IMR-90 (cell line): ENCODE results near the gene ADAMTS3. TPM values are rescaled to one million over a fixed set of nuclear protein-coding genes. Genes with fewer than 3 reads are reported as not detected.

Experiments used
- ATAC-seq: fragments of 200-7000 bp; cut with Tn5 transposase; 2 replicates; pipeline ENCODE4 v1.9.1; 2020; ENCODE audit warnings: low read depth, mild to moderate bottlenecking, moderate library complexity
- BruUV-seq: library from RNA; stranded (reverse); fragments of 400-500 nt; replicated peaks from 2 replicates; lab custom pipeline; 2021; lab: Mats Ljungman, UMichigan
- CTCF ChIA-PET: fragments of 300-600 bp; formaldehyde crosslinking; extraction: SDS; loops from one replicate; lab custom pipeline; 2021; ENCODE audit warnings: antibody characterized with exemption; lab: Yijun Ruan, JAX
- POLR2A ChIA-PET: fragments of 300-600 bp; sonication (Branson Sonifier 250); formaldehyde crosslinking; loops from one replicate; lab custom pipeline; 2022; ENCODE audit warnings: antibody characterized with exemption; ENCODE audit not compliant: unreplicated experiment; lab: Charles Lee
- DNase-seq: peaks from one replicate; pipeline ENCODE4 v3.0.0; 2013
- H2AFZ ChIP-seq: replicated peaks from 2 replicates; pipeline ENCODE3; 2013; ENCODE audit warnings: low read length, mild to moderate bottlenecking; ENCODE audit not compliant: poor library complexity
- H2AK5ac ChIP-seq: 2 replicates; pipeline ENCODE4 v1.6.1; 2013; ENCODE audit warnings: low read depth, low read length, inconsistent platforms
- H2AK9ac ChIP-seq: replicated peaks from 2 replicates; pipeline ENCODE3; 2013; ENCODE audit warnings: mild to moderate bottlenecking, low read depth, low read length, moderate library complexity; ENCODE audit not compliant: poor library complexity
- H2BK120ac ChIP-seq: 2 replicates; pipeline ENCODE4 v1.6.1; 2013; ENCODE audit warnings: low read depth, low read length, inconsistent platforms
- H2BK15ac ChIP-seq: 3 replicates; pipeline ENCODE4 v1.6.1; 2013; ENCODE audit warnings: low read depth, low read length, inconsistent platforms
- H2BK20ac ChIP-seq: 2 replicates; pipeline ENCODE4 v1.6.1; 2013; ENCODE audit warnings: low read depth, mild to moderate bottlenecking, inconsistent platforms, low read length, moderate library complexity
- H2BK5ac ChIP-seq: 2 replicates; pipeline ENCODE4 v1.6.1; 2013; ENCODE audit warnings: mild to moderate bottlenecking, low read depth, low read length, inconsistent platforms; ENCODE audit not compliant: poor library complexity, severe bottlenecking
- H3K14ac ChIP-seq: replicated peaks from 2 replicates; pipeline ENCODE4 v1.6.1; 2013; ENCODE audit warnings: low read depth, low read length, inconsistent platforms
- H3K18ac ChIP-seq: 2 replicates; pipeline ENCODE4 v1.6.1; 2013; ENCODE audit warnings: low read depth, low read length, control low read depth
- H3K23ac ChIP-seq: 2 replicates; pipeline ENCODE4 v1.6.1; 2013; ENCODE audit warnings: low read depth, low read length, inconsistent platforms
- H3K27ac ChIP-seq: 2 replicates; pipeline ENCODE4 v1.5.1; 2013; ENCODE audit warnings: mild to moderate bottlenecking, control low read depth, low read length; ENCODE audit not compliant: insufficient read depth
- H3K27me3 ChIP-seq: 2 replicates; pipeline ENCODE4 v1.6.1; 2013; ENCODE audit warnings: low read length; ENCODE audit not compliant: control insufficient read depth, insufficient read depth
- H3K36me3 ChIP-seq: 2 replicates; pipeline ENCODE4 v1.6.1; 2013; ENCODE audit warnings: low read length, mixed read lengths; ENCODE audit not compliant: control insufficient read depth, insufficient read depth
- H3K4ac ChIP-seq: 2 replicates; pipeline ENCODE4 v1.6.1; 2013; ENCODE audit warnings: low read depth, low read length, inconsistent platforms
- H3K4me1 ChIP-seq: 2 replicates; pipeline ENCODE4 v1.6.1; 2013; ENCODE audit warnings: low read length, mixed read lengths; ENCODE audit not compliant: control insufficient read depth, insufficient read depth
- H3K4me2 ChIP-seq: 2 replicates; pipeline ENCODE4 v1.6.1; 2013; ENCODE audit warnings: low read depth, mild to moderate bottlenecking, control low read depth, low read length, moderate library complexity
- H3K4me3 ChIP-seq: 2 replicates; pipeline ENCODE4 v1.5.1; 2013; ENCODE audit warnings: low read depth, mild to moderate bottlenecking, control low read depth, low read length, moderate library complexity; ENCODE audit not compliant: insufficient read depth
- H3K56ac ChIP-seq: 2 replicates; pipeline ENCODE4 v1.6.1; 2013; ENCODE audit warnings: low read length, inconsistent platforms; ENCODE audit not compliant: insufficient read depth; ENCODE audit errors: extremely low read depth
- H3K79me1 ChIP-seq, 2 experiments: 2 replicates each; pipeline ENCODE4 v1.6.1; 2013; ENCODE audit warnings: low read length in 2 of 2, inconsistent platforms in 1 of 2, low read depth in 1 of 2
- H3K9ac ChIP-seq: 2 replicates; pipeline ENCODE4 v1.6.1; 2013; ENCODE audit warnings: low read depth, low read length, control low read depth
- H3K9me1 ChIP-seq: 2 replicates; pipeline ENCODE4 v1.6.1; 2013; ENCODE audit warnings: low read length, inconsistent platforms; ENCODE audit not compliant: insufficient read depth
- H3K9me3 ChIP-seq: 2 replicates; pipeline ENCODE4 v1.6.1; 2013; ENCODE audit warnings: low read length; ENCODE audit not compliant: control insufficient read depth, insufficient read depth
- H4K20me1 ChIP-seq: 2 replicates; pipeline ENCODE4 v1.6.1; 2013; ENCODE audit warnings: low read length, inconsistent platforms; ENCODE audit not compliant: insufficient read depth
- H4K5ac ChIP-seq: 2 replicates; pipeline ENCODE4 v1.6.1; 2013; ENCODE audit warnings: mild to moderate bottlenecking, low read depth, low read length, control low read depth
- H4K8ac ChIP-seq, 2 experiments: 2 replicates each; pipeline ENCODE4 v1.6.1; 2013; ENCODE audit warnings: low read depth in 2 of 2, low read length in 2 of 2, control low read depth in 1 of 2, inconsistent platforms in 1 of 2
- H4K91ac ChIP-seq: 2 replicates; pipeline ENCODE4 v1.6.1; 2013; ENCODE audit warnings: low read depth, low read length, inconsistent platforms; ENCODE audit not compliant: insufficient read depth
- MAZ ChIP-seq: IDR thresholded peaks from 2 replicates; pipeline ENCODE4 v1.6.1; 2012; ENCODE audit warnings: low read depth, mild to moderate bottlenecking, low read length, improper control_type of control experiment, moderate library complexity, borderline replicate concordance
- MXI1 ChIP-seq: IDR thresholded peaks from 2 replicates; pipeline ENCODE4 v1.6.1; 2012; ENCODE audit warnings: low read depth, mild to moderate bottlenecking, low read length, moderate library complexity, borderline replicate concordance
- NFE2L2 ChIP-seq: fragments of 150-350 bp; IDR thresholded peaks from 2 replicates; pipeline ENCODE4 v1.6.1; 2016; ENCODE audit warnings: low read depth, mild to moderate bottlenecking, low read length
- dilution Hi-C: fragments of 300-500 bp; cut with HindIII; formaldehyde crosslinking; loops from one replicate; pipeline ENCODE4 v1.14.3; 2018; ENCODE audit warnings: low sequenced_read_pairs; ENCODE audit not compliant: unreplicated experiment
- in situ Hi-C: fragments of 300-500 bp; cut with MboI; formaldehyde crosslinking; loops from 3 replicates; pipeline ENCODE4 v1.14.3; 2019; ENCODE audit warnings: low sequenced_read_pairs, inconsistent platforms, mixed read lengths
- intact Hi-C: fragments of 100-400 bp; cut with micrococcal nuclease; formaldehyde crosslinking; loops from 2 replicates; pipeline ENCODE4 v1.10.0; 2022
- polyA plus RNA-seq, 3 experiments: library from polyadenylated mRNA; depleted of rRNA; stranded (reverse); fragments of >200 nt; gene quantifications; 2 replicates each; pipeline ENCODE4 v1.2.3, GENCODE V29; 2012; ENCODE audit warnings: low replicate concordance in 1 of 3
- total RNA-seq: library from RNA; depleted of rRNA; stranded (reverse); fragments of >200 nt; gene quantifications from 2 replicates; pipeline ENCODE4 v1.2.3, GENCODE V29; 2012

Gene ADAMTS3
- total and polyA plus RNA-seq, 2 of the 4 experiments (the other 2 are of a cell fraction) = 0.68 to 2.9 TPM

DNA sequence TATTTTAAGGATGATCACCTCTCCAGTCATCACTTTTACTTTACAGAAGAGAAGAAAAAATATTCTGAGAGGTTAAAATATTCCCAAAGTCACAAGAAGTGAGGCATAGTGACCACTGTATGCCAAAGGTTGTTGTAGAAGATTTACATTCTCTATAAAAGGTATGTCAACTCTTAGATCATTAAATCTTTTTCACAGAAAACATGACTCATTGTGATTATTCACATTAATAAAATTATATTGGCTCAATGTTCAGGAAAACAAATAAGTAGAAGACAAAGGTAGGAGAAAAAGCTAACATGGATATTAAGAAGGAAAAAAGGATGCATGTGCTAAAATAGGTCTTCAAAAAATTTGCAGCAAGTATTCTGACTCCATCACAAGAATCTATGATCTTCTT lies 82.0 kb downstream of the ADAMTS3 start:
- dilution Hi-C loops = no loop called here
- H3K27me3 ChIP-seq = no peaks in the 10 kb centered on the region
- POLR2A ChIA-PET = no interaction called here

More for the DNA sequence above, 82.0 kb downstream of the ADAMTS3 start:
- H3K9me1 ChIP-seq = no peaks in the 10 kb centered on the region
- no peak overlapping the region for H3K18ac ChIP-seq
- DNase-seq = no peak
- H2BK120ac ChIP-seq = no peak overlapping the region
- intact Hi-C loops = no loop called here
- H3K79me1 ChIP-seq = no peaks in the 10 kb centered on the region
- no peaks in the 10 kb centered on the region for H3K4me1 ChIP-seq
- no peak for TF ChIP-seq NFE2L2
- no peak for TF ChIP-seq MAZ
- no peak for TF ChIP-seq MXI1
- no TSS peak for BruUV-seq
- H4K91ac ChIP-seq = no peak overlapping the region
- no peak overlapping the region for H2BK20ac ChIP-seq
- no peak overlapping the region for H3K23ac ChIP-seq
- H2BK15ac ChIP-seq = no peak overlapping the region
- H2AFZ ChIP-seq = no peak overlapping the region
- CTCF ChIA-PET = no interaction called here
- no peaks in the 10 kb centered on the region for H3K9me3 ChIP-seq
- no peak overlapping the region for H3K4me3 ChIP-seq
- no peak overlapping the region for H2BK5ac ChIP-seq
- H3K4me2 ChIP-seq = no peak overlapping the region
- H3K27ac ChIP-seq = no peak overlapping the region
- no peak overlapping the region for H3K9ac ChIP-seq
- ATAC-seq = no peak
- no peak overlapping the region for H4K5ac ChIP-seq
- H3K56ac ChIP-seq = no peak overlapping the region
- no peak overlapping the region for H2AK5ac ChIP-seq
- no peaks in the 10 kb centered on the region for H3K36me3 ChIP-seq
- H3K14ac ChIP-seq = no peak overlapping the region
- in situ Hi-C loops = no loop called here
- H4K20me1 ChIP-seq = no peaks in the 10 kb centered on the region
- no peak overlapping the region for H4K8ac ChIP-seq
- no peak overlapping the region for H3K4ac ChIP-seq
- H2AK9ac ChIP-seq = no peak overlapping the region
